H1 (cell line): ENCODE data around the gene ZNF302. TPM values are rescaled to one million over a fixed set of nuclear protein-coding genes. Genes with fewer than 3 reads are reported as not detected.

Experiments
- CREB1 ChIP-seq: IDR thresholded peaks from 2 replicates; pipeline ENCODE4 v1.6.1; 2012; ENCODE audit warnings: inconsistent platforms
- JUND ChIP-seq: IDR thresholded peaks from 2 replicates; pipeline ENCODE4 v1.6.1; 2011; ENCODE audit warnings: mild to moderate bottlenecking, improper control_type of control experiment, low read length
- TCF12 ChIP-seq: IDR thresholded peaks from 2 replicates; pipeline ENCODE4 v1.6.1; 2011; ENCODE audit warnings: low read depth, mild to moderate bottlenecking, low read length
- polyA plus RNA-seq, 7 experiments: library from polyadenylated mRNA; depleted of rRNA in 3 of 7; stranded (reverse) in 5 of 7; unstranded in 2 of 7; fragments of >200 nt in 5 of 7; fragments of 200-250 nt in 2 of 7; gene quantifications; 1 replicate in 5 of 7; 2 replicates in 1 of 7; 4 replicates in 1 of 7; pipeline versions ENCODE4 v1.2.1 to v1.2.3, GENCODE V29; 2011 to 2013; ENCODE audit warnings: missing spikeins in 2 of 7, mixed read lengths in 2 of 7
- total RNA-seq: library from RNA; stranded (reverse); fragmentation: NEBNext Ultra II Directional; extraction: Animal tissue kit (Norgen Biotek cat#: 25700); gene quantifications from 2 replicates; pipeline ENCODE4 v1.2.1, GENCODE V29; 2021

ZNF302 gene
- total and polyA plus RNA-seq, 2 of the 8 experiments (the other 6 are each of a cell fraction or from before 2014, with no cell fraction given): 9.1 to 20.4 TPM

DNA sequence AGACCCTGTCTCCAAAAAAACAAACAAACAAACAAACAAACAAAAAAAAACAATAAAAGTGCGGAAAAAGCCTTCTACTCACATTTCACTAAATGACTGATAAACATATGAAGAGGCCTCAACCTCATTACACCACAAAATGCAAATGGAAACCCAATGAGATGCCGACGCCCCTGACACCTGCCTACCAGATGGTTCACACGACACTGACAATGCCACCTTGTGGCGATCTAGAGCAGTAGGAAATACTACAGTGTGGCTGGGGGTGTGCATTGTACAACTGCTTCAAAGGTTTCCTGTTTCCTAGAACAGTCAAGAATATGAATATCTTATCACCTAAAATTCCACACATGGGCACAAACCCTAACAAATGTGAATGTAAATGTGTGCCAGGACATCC lies 14.6 kb upstream of the ZNF302 start (continued):
- TF ChIP-seq TCF12: peak; percentile 81; the same call in 1 of the 2 replicates
- TF ChIP-seq CREB1: 0 out of 2 replicates have a peak, but pooled peaks have one; percentile 13
- no peak for TF ChIP-seq JUND
